GM12878 (cell line): ENCODE measurements around the gene PARN. TPM values are rescaled to one million over a fixed set of nuclear protein-coding genes. Genes with fewer than 3 reads are reported as not detected.

Experiments used
- CBFB ChIP-seq: IDR thresholded peaks from 2 replicates; pipeline ENCODE4 v1.6.1; 2016; ENCODE audit warnings: antibody characterized with exemption, low read depth
- CEBPZ ChIP-seq: fragments of 150-350 bp; IDR thresholded peaks from 2 replicates; pipeline ENCODE4 v1.6.1; 2016; ENCODE audit warnings: low read depth, low read length
- E2F4 ChIP-seq: IDR thresholded peaks from 2 replicates; pipeline ENCODE4 v1.6.1; 2012; ENCODE audit warnings: low read depth, low read length, improper control_type of control experiment
- EZH2 ChIP-seq: IDR thresholded peaks from 2 replicates; pipeline ENCODE4 v1.6.1; 2012; ENCODE audit warnings: low read depth, mild to moderate bottlenecking, control low read depth, inconsistent platforms, low read length, borderline replicate concordance; ENCODE audit not compliant: control insufficient read depth
- HDGF ChIP-seq: fragments of 450-650 bp; IDR thresholded peaks from 2 replicates; pipeline ENCODE4 v1.6.1; 2016; ENCODE audit warnings: antibody characterized with exemption
- JUND ChIP-seq: IDR thresholded peaks from 2 replicates; pipeline ENCODE4 v1.6.1; 2012; ENCODE audit warnings: low read depth, mild to moderate bottlenecking, low read length, improper control_type of control experiment, moderate library complexity
- MEF2A ChIP-seq: IDR thresholded peaks from 2 replicates; pipeline ENCODE4 v1.6.1; 2011; ENCODE audit warnings: low read depth, mild to moderate bottlenecking, low read length, moderate library complexity; ENCODE audit not compliant: insufficient read depth
- MYC ChIP-seq: IDR thresholded peaks from 2 replicates; pipeline ENCODE4 v1.6.1; 2011; ENCODE audit warnings: mild to moderate bottlenecking, low read length, moderate library complexity, inconsistent platforms; ENCODE audit not compliant: insufficient read depth, insufficient replicate concordance, insufficient read length, severe bottlenecking
- RELB ChIP-seq: fragments of 450-650 bp; IDR thresholded peaks from 2 replicates; pipeline ENCODE4 v1.6.1; 2017; ENCODE audit warnings: low read depth, mild to moderate bottlenecking, moderate library complexity
- RFX5 ChIP-seq: IDR thresholded peaks from 2 replicates; pipeline ENCODE4 v1.6.1; 2011; ENCODE audit warnings: low read depth, low read length, improper control_type of control experiment
- RUNX3 ChIP-seq: IDR thresholded peaks from 2 replicates; pipeline ENCODE4 v1.6.1; 2012; ENCODE audit warnings: low read length, inconsistent platforms
- ZBTB11 ChIP-seq: fragments of 450-650 bp; formaldehyde crosslinking; IDR thresholded peaks from 2 replicates; pipeline ENCODE4 v1.5.0; 2022; ENCODE audit warnings: mild to moderate bottlenecking, missing genetic modification characterization
- polyA plus RNA-seq, 11 experiments: library from polyadenylated mRNA; depleted of rRNA in 4 of 11; unstranded in 6 of 11; stranded (reverse) in 5 of 11; fragments of >200 nt; fragmentation: Nextera tagmentation in 4 of 11; fragmentation: Illumina TruSeq in 1 of 11; extraction: Ambion mirVana in 4 of 11; extraction: Trizol in 1 of 11; gene quantifications; 1 replicate in 1 of 11; 2 replicates in 10 of 11; pipeline versions ENCODE4 v1.2.1 to v1.2.3, GENCODE V29; 2011 to 2016; ENCODE audit warnings: inconsistent platforms in 2 of 11, missing spikeins in 2 of 11, low read depth in 1 of 11
- total RNA-seq, 4 experiments: library from RNA; depleted of rRNA in 3 of 4; stranded (reverse); fragments of >200 nt in 3 of 4; fragmentation: Illumina TruSeq in 1 of 4; extraction: Trizol in 1 of 4; gene quantifications; 2 replicates each; pipeline versions ENCODE4 v1.2.1 to v1.2.3, GENCODE V29; 2013 to 2021
- TF ChIP-seq, protein P1 (sequence below): fragments of 450-650 bp; IDR thresholded peaks from 2 replicates; pipeline ENCODE4 v1.6.1; 2016; ENCODE audit warnings: mild to moderate bottlenecking
- TF ChIP-seq, protein P2 (sequence below): fragments of 450-650 bp; IDR thresholded peaks from 2 replicates; pipeline ENCODE4 v1.6.1; 2017; ENCODE audit warnings: mild to moderate bottlenecking
- TF ChIP-seq, protein P3 (sequence below): fragments of 450-650 bp; IDR thresholded peaks from 2 replicates; pipeline ENCODE4 v1.6.1; 2016; ENCODE audit warnings: mild to moderate bottlenecking

Gene PARN
- total and polyA plus RNA-seq, 10 of the 15 experiments (the other 5 are each of a cell fraction or from before 2014, with no cell fraction given) = 15.6 to 77.3 (median 47.7) TPM

- peak; percentile 93 for TF ChIP-seq MEF2A
- TF ChIP-seq, protein P1, sequence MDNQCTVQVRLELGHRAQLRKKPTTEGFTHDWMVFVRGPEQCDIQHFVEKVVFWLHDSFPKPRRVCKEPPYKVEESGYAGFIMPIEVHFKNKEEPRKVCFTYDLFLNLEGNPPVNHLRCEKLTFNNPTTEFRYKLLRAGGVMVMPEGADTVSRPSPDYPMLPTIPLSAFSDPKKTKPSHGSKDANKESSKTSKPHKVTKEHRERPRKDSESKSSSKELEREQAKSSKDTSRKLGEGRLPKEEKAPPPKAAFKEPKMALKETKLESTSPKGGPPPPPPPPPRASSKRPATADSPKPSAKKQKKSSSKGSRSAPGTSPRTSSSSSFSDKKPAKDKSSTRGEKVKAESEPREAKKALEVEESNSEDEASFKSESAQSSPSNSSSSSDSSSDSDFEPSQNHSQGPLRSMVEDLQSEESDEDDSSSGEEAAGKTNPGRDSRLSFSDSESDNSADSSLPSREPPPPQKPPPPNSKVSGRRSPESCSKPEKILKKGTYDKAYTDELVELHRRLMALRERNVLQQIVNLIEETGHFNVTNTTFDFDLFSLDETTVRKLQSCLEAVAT = no peak
- TF ChIP-seq JUND = no peak
- TF ChIP-seq CEBPZ = no peak
- TF ChIP-seq EZH2 = no peak
- TF ChIP-seq RFX5 = no peak
- no peak for TF ChIP-seq E2F4
- TF ChIP-seq, protein P2, sequence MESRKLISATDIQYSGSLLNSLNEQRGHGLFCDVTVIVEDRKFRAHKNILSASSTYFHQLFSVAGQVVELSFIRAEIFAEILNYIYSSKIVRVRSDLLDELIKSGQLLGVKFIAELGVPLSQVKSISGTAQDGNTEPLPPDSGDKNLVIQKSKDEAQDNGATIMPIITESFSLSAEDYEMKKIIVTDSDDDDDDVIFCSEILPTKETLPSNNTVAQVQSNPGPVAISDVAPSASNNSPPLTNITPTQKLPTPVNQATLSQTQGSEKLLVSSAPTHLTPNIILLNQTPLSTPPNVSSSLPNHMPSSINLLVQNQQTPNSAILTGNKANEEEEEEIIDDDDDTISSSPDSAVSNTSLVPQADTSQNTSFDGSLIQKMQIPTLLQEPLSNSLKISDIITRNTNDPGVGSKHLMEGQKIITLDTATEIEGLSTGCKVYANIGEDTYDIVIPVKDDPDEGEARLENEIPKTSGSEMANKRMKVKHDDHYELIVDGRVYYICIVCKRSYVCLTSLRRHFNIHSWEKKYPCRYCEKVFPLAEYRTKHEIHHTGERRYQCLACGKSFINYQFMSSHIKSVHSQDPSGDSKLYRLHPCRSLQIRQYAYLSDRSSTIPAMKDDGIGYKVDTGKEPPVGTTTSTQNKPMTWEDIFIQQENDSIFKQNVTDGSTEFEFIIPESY = no peak
- TF ChIP-seq HDGF = no peak
- TF ChIP-seq RUNX3 = peak; percentile 93
- TF ChIP-seq RELB = peak; percentile 77; the same call in 1 of the 2 replicates
- TF ChIP-seq ZBTB11 (CRISPR knock-in tag) = no peak
- TF ChIP-seq MYC = no peak
- 0 out of 2 replicates have a peak, but pooled peaks have one; percentile 40 for TF ChIP-seq CBFB
- TF ChIP-seq, protein P3, sequence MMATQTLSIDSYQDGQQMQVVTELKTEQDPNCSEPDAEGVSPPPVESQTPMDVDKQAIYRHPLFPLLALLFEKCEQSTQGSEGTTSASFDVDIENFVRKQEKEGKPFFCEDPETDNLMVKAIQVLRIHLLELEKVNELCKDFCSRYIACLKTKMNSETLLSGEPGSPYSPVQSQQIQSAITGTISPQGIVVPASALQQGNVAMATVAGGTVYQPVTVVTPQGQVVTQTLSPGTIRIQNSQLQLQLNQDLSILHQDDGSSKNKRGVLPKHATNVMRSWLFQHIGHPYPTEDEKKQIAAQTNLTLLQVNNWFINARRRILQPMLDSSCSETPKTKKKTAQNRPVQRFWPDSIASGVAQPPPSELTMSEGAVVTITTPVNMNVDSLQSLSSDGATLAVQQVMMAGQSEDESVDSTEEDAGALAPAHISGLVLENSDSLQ = no peak
These were observed 21.9 kb downstream of the PARN start (continued) for GRCh38 chr16:14608111-14608566.
